ENCODE results near the gene ANKRD23.
"Not testable (repeated sequence)": the region's sequence is repeated elsewhere in the genome, so short reads cannot be mapped to it uniquely, and the experiment has no call there.

Gene ANKRD23

DNA sequence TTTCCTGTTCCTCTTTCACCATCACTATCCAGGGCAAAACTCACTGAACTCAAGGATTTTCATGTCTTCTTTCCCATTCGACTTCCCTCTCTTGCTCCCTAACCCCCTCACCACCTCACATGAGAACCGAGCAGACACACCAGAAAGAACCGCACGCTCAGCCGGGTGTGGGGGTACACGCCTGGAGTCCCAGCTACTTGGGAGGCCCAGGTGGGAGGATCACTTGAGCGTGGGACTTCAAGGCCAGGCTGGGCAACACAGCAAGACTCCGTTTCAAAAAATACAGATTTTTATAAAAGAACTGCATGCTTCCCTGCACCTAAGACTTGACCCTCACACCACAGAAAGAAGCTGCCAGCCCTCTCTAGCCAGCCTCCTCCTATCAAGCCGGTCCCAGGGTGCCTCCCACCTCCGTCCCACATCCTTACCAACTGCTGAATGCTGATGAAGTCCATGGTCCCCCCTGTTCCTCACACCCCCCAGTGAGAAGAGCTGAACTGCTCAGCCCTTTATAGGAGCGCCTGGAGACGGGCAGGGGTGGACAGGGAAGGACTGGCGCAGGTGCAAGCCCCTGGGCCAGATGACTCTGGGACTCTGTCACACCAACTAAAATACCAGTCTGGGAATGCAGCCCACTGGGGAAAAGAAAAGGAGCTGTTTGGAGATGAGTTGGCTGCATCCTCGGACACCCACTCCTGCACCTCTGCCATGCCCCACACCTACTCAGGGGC lies at the start of gene ANKRD23:
ANKRD23 (minus strand) TSS at position 484 of the 731 bp plus-strand sequence; CDS start at position 455, 29 bp downstream.
- DNase-seq (ENCODE audit: low spot score), result no peak

DNA sequence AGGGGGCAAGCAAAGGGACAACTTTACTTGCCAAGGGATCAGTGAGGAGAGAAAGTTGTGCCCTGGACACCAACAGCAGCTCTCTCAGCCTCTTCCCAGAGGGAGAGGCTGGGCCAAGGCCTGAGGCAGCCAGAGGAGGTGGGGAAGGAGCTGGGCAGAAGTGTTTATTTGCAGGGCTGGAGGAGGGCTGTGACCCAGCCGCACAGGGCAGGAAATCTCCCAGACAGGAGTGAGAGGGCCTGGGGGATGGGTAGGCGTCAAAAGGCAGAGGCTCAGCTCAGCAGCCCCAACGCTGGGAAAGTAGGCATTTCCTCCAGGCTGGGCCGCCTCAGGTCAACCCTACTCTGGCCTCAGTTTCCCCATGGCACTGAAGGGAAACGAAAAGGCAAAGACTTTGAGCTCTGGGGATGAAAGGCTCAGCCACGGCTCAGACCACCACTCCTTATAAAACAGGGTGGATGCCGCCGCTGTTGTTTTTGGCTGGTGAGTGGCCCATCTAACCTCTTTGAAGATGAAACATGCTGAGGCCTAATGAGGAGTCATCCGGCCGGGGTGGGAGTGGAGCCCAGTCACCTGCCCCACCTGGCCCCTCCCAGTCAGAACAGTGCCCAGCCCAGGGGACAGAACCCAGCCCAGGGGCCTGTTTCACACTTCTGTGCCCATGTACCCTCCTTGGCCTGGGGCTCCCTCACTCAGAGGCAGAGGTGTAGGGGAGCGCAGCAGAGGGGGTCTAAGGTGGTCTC lies 47.9 kb upstream of the ANKRD23 start:
- DNase-seq (ENCODE audit: low spot score), result peak; percentile 77

DNA sequence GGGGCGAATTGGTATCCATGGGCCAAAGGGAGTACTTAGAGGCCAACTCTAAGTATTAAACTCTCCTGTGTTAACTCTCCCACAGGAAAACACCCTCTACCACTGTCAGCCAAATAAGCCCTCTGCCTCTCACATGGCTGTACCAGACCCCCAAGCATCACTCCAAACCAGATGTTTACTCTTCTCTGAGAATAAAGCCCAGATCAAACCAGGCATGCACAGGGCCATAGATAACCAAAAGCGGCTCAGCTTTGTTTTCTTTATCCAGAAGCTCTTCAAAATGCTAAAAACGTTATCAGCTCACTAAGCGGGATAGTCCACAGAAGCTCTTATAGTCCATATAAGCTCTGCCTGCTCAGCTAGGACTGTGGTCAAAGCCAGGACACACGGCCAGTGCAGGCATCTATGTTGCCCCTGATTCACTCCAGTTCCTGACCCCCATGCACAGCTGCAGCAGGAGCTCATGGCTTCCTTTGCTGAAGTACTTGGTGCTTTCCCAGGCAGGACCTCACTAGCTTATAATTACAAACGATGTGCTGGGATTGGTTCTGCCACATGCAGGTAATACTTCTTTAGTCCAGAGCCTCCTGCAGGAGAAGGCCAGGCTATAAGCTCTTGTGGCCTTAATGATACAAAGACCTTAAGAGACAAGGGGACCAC lies 47.0 kb upstream of the ANKRD23 start:
- DNase-seq (ENCODE audit: low spot score), result no peak

DNA sequence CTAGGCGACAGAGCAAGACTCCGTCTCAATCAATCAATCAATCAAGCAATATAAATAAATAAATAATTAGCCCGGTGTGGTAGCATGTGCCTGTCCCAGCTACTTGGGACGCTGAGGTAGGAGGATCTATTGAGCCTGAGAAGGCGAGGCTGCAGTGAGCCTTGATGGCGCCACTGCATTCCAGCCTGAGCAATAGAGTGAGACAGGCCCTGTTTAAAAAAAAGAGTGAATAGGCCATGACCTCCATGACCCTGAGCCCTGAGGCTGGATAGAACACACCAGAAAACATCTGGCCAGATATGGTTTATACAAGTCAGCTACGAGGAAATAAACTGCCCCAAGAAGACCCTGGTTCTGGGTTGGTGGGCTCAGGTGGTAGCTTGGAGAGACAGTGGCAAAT lies 46.4 kb upstream of the ANKRD23 start:
- no peak for DNase-seq (ENCODE audit: low spot score)

DNA sequence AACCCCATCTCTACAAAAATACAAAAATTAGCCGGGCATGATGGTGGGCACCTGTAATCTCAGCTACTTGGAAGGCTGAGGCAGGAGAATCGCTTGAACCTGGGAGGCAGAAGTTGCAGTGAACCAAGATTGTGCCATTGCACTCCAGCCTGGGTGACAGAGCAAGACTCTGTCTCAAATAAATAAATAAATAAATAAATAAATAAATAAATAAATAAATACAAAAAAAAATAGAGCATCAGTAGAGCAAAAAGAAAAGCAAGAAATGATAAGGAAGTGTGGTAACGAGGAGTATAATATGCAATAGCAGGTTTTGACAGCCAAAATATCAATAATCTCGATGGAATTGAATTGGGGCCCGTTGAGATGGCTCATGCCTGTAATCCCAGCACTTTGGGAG lies 45.7 kb upstream of the ANKRD23 start:
- DNase-seq (ENCODE audit: low spot score), result not testable (repeated sequence)

DNA sequence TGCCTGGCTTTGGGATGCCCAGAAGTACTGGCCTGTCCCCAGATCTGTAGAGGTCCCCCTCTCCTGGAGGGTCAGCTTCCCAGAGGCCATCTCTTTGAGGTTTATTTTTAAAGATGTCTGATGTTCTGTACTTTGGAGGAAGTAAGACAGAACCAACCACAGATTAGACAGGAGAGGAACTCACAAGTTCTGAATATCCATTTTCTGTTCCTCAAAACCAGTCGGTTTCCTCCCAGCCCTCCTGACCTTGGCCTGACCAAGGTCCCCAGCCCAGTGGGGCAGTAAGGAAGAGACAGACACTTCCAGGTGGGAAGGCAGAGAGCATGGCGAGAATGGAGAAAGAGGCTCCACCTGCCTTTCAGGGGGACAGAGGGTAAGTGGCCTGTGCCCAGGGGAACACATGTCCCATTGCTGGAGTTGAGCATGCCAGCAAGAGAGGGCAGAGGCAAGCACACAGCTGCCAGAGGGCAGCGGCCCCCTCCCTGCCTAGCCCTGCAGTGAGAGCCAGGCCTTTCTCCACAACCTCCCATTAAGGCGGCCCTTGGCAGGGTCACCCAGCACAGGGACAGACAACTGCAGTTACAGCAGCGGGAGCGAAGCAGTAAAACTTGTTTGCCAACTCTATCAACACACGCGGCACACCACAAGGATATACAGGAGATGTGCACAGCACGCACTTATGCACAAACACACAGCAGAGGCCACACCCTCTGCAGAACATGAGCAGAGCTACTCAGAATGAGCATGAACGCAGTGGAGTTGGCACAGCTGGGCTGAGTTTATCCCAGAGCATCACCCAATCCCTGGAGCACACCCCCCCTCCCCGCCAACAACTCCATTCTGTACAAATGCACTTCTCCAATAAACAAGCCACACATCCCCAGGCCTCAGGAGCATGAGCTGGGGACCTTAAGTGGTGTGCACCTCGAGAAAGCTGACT lies 44.5 kb upstream of the ANKRD23 start:
- no peak for DNase-seq (ENCODE audit: low spot score)

DNA sequence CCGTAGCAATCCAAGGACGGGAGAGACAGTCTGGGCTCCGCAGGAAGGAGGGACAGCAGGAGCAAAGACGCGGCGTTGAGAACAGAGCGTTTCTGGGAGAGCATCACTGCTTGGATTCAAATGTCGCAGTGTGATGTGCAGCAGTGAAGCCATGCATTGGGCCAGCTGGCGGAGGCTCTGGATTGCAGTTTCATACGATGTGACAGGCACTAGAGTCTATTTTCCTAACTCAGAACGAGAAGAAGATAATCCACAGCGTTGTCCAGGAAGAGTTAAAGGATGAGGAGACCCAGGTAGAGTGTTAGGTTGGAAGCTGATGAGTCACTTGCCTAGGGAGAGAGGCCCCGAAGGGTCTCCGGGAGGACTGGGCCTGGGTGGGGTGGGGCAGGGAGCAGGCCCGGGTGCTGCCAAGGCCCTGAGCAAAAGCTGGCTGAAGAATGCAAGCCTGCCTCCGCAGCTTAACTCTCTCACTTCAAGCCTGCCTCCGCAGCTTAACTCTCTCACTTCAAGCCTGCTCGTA lies 43.7 kb upstream of the ANKRD23 start:
- DNase-seq (ENCODE audit: low spot score), result no peak

DNA sequence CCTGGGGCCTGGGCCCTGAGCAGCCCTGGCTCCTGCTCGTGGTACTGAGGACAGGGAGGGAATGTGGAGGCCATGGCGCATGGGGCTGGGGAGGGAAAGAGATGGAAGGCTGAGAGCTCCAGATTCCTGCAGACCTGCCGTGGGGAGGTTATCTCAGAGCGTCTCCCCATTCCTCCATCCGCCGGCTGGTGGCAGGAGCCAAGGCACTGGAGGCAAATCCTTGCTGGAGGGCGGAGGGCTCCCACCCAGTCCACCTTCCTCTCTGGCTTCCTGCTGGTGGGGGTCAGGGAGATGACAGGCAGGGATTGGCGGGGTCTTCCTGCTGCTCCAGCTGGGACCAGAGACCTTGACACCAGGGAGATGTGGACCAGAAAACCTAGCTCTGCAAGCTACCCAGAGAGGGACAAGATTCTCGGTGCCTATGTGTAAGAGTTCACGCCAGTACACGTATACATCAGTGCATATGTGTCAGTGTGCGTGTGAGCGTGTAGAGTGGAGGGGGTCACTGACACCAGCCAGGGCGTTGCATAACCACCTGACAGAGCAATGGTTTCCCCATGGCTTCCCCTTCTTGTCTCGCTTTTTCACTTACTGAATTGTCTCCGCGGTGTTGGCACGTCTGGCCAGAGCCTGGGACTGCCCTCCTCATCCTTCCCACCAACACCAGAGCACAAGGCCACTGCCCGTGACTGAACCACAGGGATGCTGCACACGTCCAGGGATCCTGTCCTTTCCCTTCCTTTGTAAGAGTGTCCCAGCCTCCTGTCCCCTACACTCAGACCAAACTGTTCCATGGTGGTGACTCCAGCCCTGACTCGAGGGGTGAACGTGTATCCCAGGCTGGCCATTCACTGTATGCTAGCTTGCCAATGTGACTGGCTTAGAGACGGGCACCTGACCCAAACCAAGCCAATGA lies 41.9 kb upstream of the ANKRD23 start:
- no peak for DNase-seq (ENCODE audit: low spot score)

DNA sequence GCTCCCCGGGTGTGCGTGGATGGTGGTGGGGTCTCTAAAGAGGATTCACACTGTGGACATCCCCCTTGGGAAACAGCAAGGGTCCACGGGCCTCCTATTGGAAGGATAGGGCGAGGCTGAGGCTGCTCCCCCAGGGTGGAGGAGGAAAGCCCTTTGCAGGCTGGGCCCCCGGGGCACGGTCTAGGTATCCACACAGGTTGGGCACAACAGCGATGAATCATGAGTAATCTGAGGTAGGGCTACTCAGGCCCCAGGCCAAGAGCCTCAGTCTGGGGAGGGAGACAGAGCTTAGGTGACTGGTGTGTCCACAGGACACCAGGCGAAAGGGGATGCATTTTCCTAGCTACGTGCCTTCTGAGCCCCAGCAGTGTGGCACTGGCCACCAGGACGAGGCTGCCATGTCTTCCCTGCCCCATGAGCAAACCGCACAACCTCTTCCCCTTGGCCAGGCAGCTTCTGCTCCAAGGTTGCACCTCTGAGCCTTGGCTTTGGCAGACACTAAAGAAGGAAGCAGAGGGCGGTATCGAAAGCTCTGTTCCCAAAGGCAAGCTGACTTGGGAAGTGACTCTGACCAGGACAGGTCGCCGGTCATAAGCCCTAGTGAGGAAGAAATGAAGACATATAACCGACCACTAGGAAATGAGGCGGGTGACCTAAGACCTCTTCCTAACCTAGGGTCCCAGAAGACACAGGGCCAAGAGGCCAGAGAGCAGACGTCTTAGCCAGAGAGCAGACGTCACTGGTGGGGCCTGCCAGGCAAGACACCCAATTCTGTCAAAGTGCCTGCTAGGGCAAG lies 40.7 kb upstream of the ANKRD23 start:
- DNase-seq (ENCODE audit: low spot score), result no peak

DNA sequence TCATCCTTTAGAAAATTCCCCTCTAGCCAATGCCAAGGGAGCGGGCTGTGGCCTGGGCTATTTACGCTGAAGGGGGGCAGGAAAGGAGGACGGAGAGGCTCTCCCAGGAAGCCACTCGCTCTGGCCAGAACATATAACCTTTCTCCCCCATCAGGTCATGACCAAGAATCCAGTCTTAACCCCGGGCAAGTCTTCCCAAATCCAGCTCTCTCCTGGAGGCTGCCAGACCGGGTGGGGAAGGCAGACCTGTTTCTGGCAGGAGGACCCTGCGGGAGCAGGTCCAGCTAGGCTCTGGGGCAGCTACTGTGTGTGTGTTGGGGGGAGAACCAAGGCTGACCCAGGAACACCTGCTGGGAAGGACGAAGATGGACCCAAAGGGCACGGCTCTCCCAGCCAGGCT lies 39.5 kb upstream of the ANKRD23 start:
- no peak for DNase-seq (ENCODE audit: low spot score)

DNA sequence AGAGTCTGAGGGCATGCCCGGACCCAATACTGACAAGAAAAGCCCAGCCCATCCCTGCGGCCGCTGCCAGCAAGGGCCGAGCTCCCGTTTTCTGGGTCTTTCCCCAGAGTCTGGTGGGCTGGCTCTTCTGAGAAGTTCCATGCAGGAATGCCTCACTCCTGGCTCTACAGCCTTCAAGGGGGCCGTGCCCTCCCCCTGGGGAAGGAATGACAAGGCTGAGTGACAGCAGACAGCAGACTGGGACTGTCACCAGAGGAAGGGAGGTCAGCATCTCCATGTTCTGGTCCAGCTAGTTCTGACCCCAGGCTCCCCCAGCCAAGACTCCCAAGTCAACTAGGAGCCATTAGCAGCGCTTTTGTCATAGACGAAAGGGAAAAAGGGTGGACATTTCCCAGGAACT lies 39.1 kb upstream of the ANKRD23 start:
- DNase-seq (ENCODE audit: low spot score), result no peak

DNA sequence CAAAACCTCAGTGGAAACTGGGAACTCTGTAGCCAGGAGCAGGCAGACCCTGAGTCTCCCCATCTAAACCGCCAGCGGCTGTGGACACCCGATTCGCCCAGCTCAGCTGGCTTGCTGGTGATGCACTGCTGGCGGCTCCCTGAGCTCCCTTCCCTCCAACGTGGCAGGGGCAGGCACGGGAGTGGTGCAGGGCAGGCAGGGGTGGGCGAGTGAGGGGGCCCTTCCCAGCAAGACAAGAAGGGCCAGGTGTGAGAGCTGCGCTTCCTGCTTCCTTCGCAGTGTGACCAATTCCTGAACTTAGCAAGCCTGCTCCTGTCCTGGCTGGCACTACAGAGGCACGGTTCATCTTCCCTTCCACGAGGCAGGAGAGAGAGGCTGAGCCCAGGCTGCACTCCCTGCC lies 38.4 kb upstream of the ANKRD23 start:
- DNase-seq (ENCODE audit: low spot score), result no peak

DNA sequence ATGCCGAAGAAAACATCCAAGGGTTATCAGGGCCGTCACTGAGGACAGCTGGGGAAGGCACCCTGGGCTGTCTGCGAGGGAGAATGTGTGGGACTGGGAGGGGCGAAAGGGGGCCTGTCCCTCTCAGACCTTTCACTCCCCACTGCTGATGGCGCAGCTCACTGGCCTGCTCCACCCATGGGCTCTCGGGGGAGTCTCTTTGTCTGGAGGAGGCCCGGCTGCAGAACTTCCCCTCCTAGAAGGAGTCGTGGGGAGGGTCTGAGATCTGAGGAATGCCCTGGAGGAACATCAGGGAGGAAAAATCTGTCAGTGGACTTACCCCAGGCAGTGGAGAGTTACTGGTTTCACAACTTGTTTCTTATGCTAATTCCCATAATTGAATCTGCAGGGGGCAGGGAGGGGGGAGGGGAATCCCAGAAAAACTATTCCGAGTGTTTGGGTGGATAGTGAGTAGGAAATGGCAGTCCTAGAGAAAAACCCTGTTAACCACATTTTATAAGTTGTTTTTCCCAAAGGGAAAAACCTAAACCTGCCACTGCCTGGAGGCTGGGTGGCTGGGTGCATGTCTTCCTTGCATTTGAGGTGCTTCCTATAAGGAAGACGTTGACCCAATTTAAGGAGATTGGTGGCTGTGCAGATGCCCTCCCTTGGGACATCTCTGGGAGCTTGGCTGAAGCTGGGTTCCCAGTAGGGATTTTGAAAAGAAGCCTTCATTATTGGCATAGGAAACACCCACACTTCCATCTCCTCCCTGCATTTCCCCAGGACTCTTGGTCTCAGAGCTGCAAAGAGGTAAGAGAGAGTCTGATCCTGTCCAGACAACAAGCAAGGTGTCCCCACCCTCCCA lies 37.8 kb upstream of the ANKRD23 start:
- DNase-seq (ENCODE audit: low spot score), result no peak

DNA sequence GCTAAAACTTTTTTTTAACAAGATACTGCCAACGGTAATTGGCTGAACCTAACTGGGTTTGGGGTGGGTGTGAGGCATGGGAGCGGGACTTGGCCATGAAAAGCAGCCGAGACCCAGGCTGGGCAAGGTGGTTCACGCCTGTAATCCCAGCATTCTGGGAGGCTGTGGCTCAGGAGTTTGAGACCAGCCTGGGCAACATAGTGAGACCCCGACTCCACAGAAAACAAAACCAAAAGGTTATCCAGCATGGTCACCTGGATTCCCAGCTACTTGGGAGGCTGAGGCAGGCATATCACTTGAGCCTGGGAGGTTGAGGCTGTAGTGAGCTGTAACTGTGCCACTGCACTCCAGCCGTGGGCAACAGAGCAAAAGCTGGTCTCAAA lies 37.1 kb upstream of the ANKRD23 start:
- DNase-seq (ENCODE audit: low spot score), result no peak

DNA sequence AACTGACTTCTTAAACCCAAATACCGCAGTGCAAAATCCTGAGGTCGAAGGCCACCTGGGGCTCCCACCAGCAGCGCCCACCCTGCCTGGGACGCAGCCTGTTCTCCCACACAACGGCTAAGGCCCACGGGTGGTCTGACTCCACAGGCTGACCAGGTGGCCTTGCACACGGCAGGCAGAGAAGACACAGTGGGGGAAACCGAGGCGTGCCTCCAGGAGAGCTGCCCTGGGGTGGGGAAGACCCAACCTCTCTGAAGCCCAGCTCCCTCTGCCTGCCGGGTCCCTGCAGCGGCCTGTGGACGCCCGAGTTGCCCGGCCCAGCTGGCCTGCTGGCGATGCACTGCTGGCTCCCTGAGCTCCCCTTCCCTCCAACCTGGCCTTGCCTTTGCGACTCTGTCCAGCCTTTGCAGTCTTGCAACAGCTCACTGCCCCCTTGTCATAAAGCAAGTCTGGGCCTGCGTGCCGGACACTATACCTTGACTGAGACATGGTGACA lies 35.8 kb upstream of the ANKRD23 start:
- no peak for DNase-seq (ENCODE audit: low spot score)

DNA sequence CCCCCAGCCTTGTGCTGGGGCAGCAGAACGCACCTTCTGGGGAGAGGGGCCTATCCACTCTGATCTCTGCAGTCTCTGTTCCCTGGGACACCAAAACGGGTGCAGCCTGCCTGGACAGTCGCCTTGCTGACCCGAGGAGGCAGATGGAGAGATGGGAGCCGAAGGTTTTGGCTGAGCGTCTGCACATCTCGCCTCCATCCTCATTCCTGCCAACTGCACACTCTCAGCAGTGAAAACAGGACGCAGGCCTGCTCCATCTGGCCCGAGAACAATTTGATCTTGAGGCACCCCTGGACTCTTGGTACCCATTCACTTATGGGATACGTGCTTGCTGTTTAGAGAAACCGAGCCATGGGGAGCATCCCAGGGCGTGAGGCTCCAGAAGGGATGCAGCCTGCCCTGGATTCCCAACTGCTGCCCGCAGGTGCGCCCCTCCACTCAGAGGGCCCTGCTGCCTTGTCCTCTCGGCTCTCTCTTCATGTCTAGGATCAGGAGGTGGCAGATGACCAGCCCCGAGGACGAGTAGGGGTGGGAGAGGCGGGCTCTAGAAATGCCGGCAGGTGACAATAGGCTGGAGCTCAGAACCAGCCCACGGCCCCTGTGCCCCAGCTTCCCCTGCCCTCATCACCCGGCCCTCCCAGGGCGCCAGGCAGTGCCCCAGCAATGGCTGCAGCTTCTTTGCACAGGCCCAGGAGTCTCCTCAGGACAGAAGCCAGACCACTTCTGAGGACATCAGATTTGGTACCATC lies 35.1 kb upstream of the ANKRD23 start:
- DNase-seq (ENCODE audit: low spot score), result no peak

DNA sequence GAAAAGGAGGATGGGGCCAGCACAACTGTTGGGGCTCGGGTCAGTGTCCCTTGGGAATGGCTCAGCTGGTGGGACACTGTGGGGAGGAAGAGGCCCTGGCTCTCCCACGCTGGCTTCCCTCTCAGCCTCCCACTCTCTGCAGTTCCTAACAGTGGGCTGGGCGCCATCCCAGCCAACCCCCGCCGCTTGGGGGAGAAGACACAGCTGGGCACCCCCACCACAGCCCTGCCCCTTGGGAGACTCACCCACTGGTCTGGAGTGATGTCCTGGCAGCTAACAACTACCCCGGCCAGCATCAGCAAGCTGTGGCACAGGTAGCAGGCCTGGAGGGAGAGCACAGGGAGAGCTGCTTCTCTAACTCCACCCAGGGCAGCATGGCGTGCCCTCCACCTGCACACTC lies 34.4 kb upstream of the ANKRD23 start:
- DNase-seq (ENCODE audit: low spot score), result no peak

DNA sequence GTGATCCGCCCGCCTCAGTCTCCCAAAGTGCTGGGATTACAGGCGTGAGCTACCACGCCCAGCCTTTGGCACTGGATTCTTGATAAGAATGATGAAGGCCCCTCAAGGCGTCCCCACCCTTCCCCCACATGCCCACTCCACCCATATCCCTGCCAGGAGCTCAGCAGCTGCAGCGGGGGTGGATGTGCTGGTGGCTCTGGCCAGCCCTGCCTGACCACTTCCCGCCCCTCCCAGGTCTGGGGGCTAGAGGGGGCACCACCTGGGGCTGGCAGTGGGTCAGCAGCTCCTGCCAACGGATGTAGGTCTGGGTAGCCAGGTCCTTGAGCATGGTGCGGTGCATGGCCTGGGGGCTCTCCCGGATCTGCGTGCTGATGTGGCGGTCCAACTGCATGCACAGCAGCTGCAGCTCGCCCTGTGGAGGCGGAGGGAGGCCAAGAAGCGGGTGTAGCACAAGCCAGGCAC lies 33.8 kb upstream of the ANKRD23 start:
- no peak for DNase-seq (ENCODE audit: low spot score)

Data from kidney capillary endothelial cell (primary cell).